HCT116 (cell line): ENCODE measurements around the gene SDC1. TPM values are rescaled to one million over a fixed set of nuclear protein-coding genes. Genes with fewer than 3 reads are reported as not detected.

Experiments
- ATAC-seq: fragments of 200-7000 bp; cut with Tn5 transposase; 2 replicates; pipeline ENCODE4 v1.9.1; 2020; ENCODE audit warnings: mild to moderate bottlenecking, moderate library complexity
- BruUV-seq: library from RNA; stranded (reverse); fragments of 400-500 nt; replicated peaks from 2 replicates; lab custom pipeline; 2021; lab: Mats Ljungman, UMichigan
- CTCF ChIA-PET: fragments of 300-600 bp; sonication (Branson Sonifier 250); formaldehyde crosslinking; loops from one replicate; lab custom pipeline; 2021; ENCODE audit warnings: antibody characterized with exemption; lab: Charles Lee
- POLR2A ChIA-PET: fragments of 300-600, 350-600 bp; sonication (Branson Sonifier 250); formaldehyde crosslinking; loops from one replicate; lab custom pipeline; 2021; ENCODE audit warnings: antibody characterized with exemption; lab: Charles Lee
- RAD21 ChIA-PET, 2 experiments: fragments of 300-600 bp; sonication (Branson Sonifier 250); formaldehyde crosslinking; loops; one replicate each; lab custom pipeline; 2023; ENCODE audit warnings: low total read pairs in 2 of 2; ENCODE audit not compliant: uncharacterized antibody in 2 of 2, unreplicated experiment in 2 of 2, low non-redundant PET in 1 of 2; lab: Charles Lee
- DNase-seq: peaks from one replicate; pipeline ENCODE4 v3.0.0-alpha.2; 2010; ENCODE audit warnings: low read depth, low spot score
- H2AFZ ChIP-seq: fragments of 200-600 bp; shearing (Covaris generic), sonication (generic); 2 replicates; pipeline ENCODE4 v1.6.1; 2017; ENCODE audit warnings: low read depth, mixed run types, mixed read lengths, antibody characterized with exemption, low read length; ENCODE audit not compliant: poor library complexity, severe bottlenecking
- H3K27ac ChIP-seq: 2 replicates; pipeline ENCODE4 v1.5.1; 2012; ENCODE audit warnings: low read depth, low read length
- H3K27me3 ChIP-seq: fragments of 200-600 bp; sonication (generic); 2 replicates; pipeline ENCODE4 v1.6.1; 2016; ENCODE audit warnings: mixed run types, low read length, mixed read lengths; ENCODE audit not compliant: insufficient read depth
- H3K36me3 ChIP-seq, 2 experiments: fragments of 200-500 bp in 1 of 2; fragments of 200-600 bp in 1 of 2; sonication (Bioruptor generic) in 1 of 2; sonication (generic) in 1 of 2; 2 replicates each; pipeline versions ENCODE4 v1.5.1 to v1.6.1; 2014 to 2016; ENCODE audit warnings: low read length in 2 of 2, inconsistent platforms in 1 of 2, mixed read lengths in 1 of 2, mixed run types in 1 of 2; ENCODE audit not compliant: insufficient read depth in 2 of 2, control insufficient read depth in 1 of 2
- H3K4me1 ChIP-seq, 2 experiments: fragments of 200-600 bp in 1 of 2; sonication (generic) in 1 of 2; 2 replicates each; pipeline versions ENCODE4 v1.5.1 to v1.6.1; 2012 to 2017; ENCODE audit warnings: low read length in 2 of 2, inconsistent platforms in 1 of 2, mild to moderate bottlenecking in 1 of 2, mixed read lengths in 1 of 2, mixed run types in 1 of 2, moderate library complexity in 1 of 2; ENCODE audit not compliant: insufficient read depth in 2 of 2, control insufficient read depth in 1 of 2
- H3K4me2 ChIP-seq: fragments of 200-600 bp; sonication (generic); 2 replicates; pipeline ENCODE4 v1.6.1; 2017; ENCODE audit warnings: mixed run types, low read length, mixed read lengths
- H3K4me3 ChIP-seq, 2 experiments: fragments of 200-600 bp in 1 of 2; sonication (generic) in 1 of 2; replicated peaks in 1 of 2; 2 replicates each; pipeline ENCODE4 v1.5.1; 2011 to 2016; ENCODE audit warnings: low read length in 2 of 2, control low read depth in 1 of 2, low read depth in 1 of 2, mild to moderate bottlenecking in 1 of 2, mixed read lengths in 1 of 2, mixed run types in 1 of 2
- H3K79me2 ChIP-seq: fragments of 200-600 bp; sonication (generic); 2 replicates; pipeline ENCODE4 v1.6.1; 2017; ENCODE audit warnings: mild to moderate bottlenecking, mixed run types, low read length, moderate library complexity, mixed read lengths; ENCODE audit not compliant: insufficient read depth
- H3K9ac ChIP-seq: fragments of 200-600 bp; sonication (generic); 2 replicates; pipeline ENCODE4 v1.6.1; 2016; ENCODE audit warnings: low read length, mixed read lengths
- H3K9me2 ChIP-seq: fragments of 200-600 bp; sonication (generic), shearing (Covaris generic); 2 replicates; pipeline ENCODE4 v1.6.1; 2017; ENCODE audit warnings: mixed run types, mild to moderate bottlenecking, moderate library complexity; ENCODE audit not compliant: insufficient read depth
- H3K9me3 ChIP-seq, 2 experiments: fragments of 200-500 bp in 1 of 2; fragments of 200-600 bp in 1 of 2; sonication (Bioruptor generic) in 1 of 2; sonication (generic) in 1 of 2; 2 replicates each; pipeline ENCODE4 v1.6.1; 2014 to 2017; ENCODE audit warnings: low read length in 2 of 2, mixed read lengths in 2 of 2, inconsistent platforms in 1 of 2, low read depth in 1 of 2, mild to moderate bottlenecking in 1 of 2, mixed run types in 1 of 2, moderate library complexity in 1 of 2; ENCODE audit not compliant: control insufficient read depth in 1 of 2, insufficient read depth in 1 of 2
- H4K20me1 ChIP-seq: fragments of 200-600 bp; sonication (generic), shearing (Covaris generic); 2 replicates; pipeline ENCODE4 v1.6.1; 2017; ENCODE audit warnings: mixed run types, mild to moderate bottlenecking, moderate library complexity; ENCODE audit not compliant: insufficient read depth
- CBX3 ChIP-seq: IDR thresholded peaks from 2 replicates; pipeline ENCODE4 v1.6.1; 2012; ENCODE audit warnings: low read depth
- EGR1 ChIP-seq: IDR thresholded peaks from 2 replicates; pipeline ENCODE4 v1.6.1; 2012; ENCODE audit warnings: low read depth
- JUND ChIP-seq: IDR thresholded peaks from 2 replicates; pipeline ENCODE4 v1.6.1; 2012
- MAX ChIP-seq: IDR thresholded peaks from 2 replicates; pipeline ENCODE4 v1.6.1; 2012
- POLR2A ChIP-seq: IDR thresholded peaks from 2 replicates; pipeline ENCODE4 v1.7.0; 2011; ENCODE audit warnings: borderline replicate concordance; ENCODE audit not compliant: insufficient read depth, insufficient read length; ENCODE audit errors: extremely low read depth
- POLR2AphosphoS5 ChIP-seq: IDR thresholded peaks from 2 replicates; pipeline ENCODE4 v1.6.1; 2011; ENCODE audit warnings: mild to moderate bottlenecking, low read depth, low read length, moderate library complexity
- RAD21 ChIP-seq: IDR thresholded peaks from 2 replicates; pipeline ENCODE4 v1.6.1; 2012; ENCODE audit warnings: low read depth, mild to moderate bottlenecking
- TCF7L2 ChIP-seq: IDR thresholded peaks from 2 replicates; pipeline ENCODE4 v1.7.0; 2011; ENCODE audit warnings: borderline replicate concordance, inconsistent platforms; ENCODE audit not compliant: insufficient read depth, insufficient read length; ENCODE audit errors: extremely low read depth
- YY1 ChIP-seq: IDR thresholded peaks from 2 replicates; pipeline ENCODE4 v1.6.1; 2011; ENCODE audit warnings: low read length, low read depth, moderate library complexity, mild to moderate bottlenecking; ENCODE audit not compliant: insufficient replicate concordance; ENCODE audit errors: extremely low read depth
- ZBTB33 ChIP-seq: IDR thresholded peaks from 2 replicates; pipeline ENCODE4 v1.6.1; 2011; ENCODE audit warnings: mild to moderate bottlenecking, low read length, moderate library complexity; ENCODE audit not compliant: insufficient replicate concordance; ENCODE audit errors: extremely low read depth
- ZFX ChIP-seq: fragments of 450-650 bp; IDR thresholded peaks from 2 replicates; pipeline ENCODE4 v1.6.1; 2017
- intact Hi-C: fragments of 100-400 bp; cut with micrococcal nuclease; formaldehyde crosslinking; loops from 2 replicates; pipeline ENCODE4 v1.10.0; 2022
- total RNA-seq: library from RNA; stranded (reverse); gene quantifications from one replicate; pipeline ENCODE4 v1.2.1, GENCODE V29; 2021; ENCODE audit not compliant: unreplicated experiment

The SDC1 gene
- total RNA-seq, 1 experiment from 2014 or later, result 32.0 TPM

- H2AFZ ChIP-seq, result peak overlapping the region; percentile 60
- H4K20me1 ChIP-seq, result no peaks in the 10 kb centered on the region
- DNase-seq, result peak; percentile 90
- H3K4me1 ChIP-seq, result peaks cover 19 to 51% of the 10 kb centered on the region in 2 experiments
- no peaks in the 10 kb centered on the region for H3K9me2 ChIP-seq
- no TSS peak for BruUV-seq
- peak overlapping the region in 1 of 2 experiments; percentile 25; a peak in 2 of 4 replicates for H3K4me3 ChIP-seq
- H3K27me3 ChIP-seq, result no peaks in the 10 kb centered on the region
- peak; percentile 91 for ATAC-seq
- H3K27ac ChIP-seq, result peak overlapping the region; percentile 58
- ChIA-PET CTCF (interaction anchor here (1.0 to 2.0 kb wide), 4 partner anchors 10 to 96 kb away, joined by 3 to 9 read pairs (median 4); no protein-coding TSS in a partner anchor), RAD21 (interaction anchor here in 1 of 2 experiments (0.6 kb wide), 2 partner anchors 105 to 122 kb away, joined by 3 read pairs; no protein-coding TSS in a partner anchor), POLR2A (interaction anchor here (0.7 to 1.5 kb wide), 6 partner anchors 8 to 215 kb away, joined by 3 to 6 read pairs (median 4); partner anchors contain the start of gene RHOB)
- H3K79me2 ChIP-seq, result no peaks in the 10 kb centered on the region
- no peaks in the 10 kb centered on the region for H3K36me3 ChIP-seq
- H3K9ac ChIP-seq, result peak overlapping the region; percentile 16
- H3K9me3 ChIP-seq, result no peaks in the 10 kb centered on the region
- no peak for TF ChIP-seq ZBTB33
- peak; percentile 29 for TF ChIP-seq POLR2A
- no peak for TF ChIP-seq RAD21
- TF ChIP-seq MAX, result no peak
- TF ChIP-seq ZFX, result peak; percentile 23; the same call in 1 of the 2 replicates
- peak; percentile 57 for TF ChIP-seq TCF7L2
- peak; percentile 61 for TF ChIP-seq YY1
- no peak for TF ChIP-seq CBX3
- TF ChIP-seq POLR2AphosphoS5, result peak; percentile 83
- TF ChIP-seq JUND, result no peak
- no peak for TF ChIP-seq EGR1
- intact Hi-C loops, result loop anchor here (5.0 kb wide), 1 partner anchor 104 kb away; no protein-coding TSS in a partner anchor
- H3K4me2 ChIP-seq, result peak overlapping the region; percentile 62
Observed at GRCh38 chr2:20231598-20232026, 6.7 kb upstream of the SDC1 start.
